ENCODE data around the gene SIAH2.
A peak's percentile ranks its signal among the peaks of the same experiment; 100 is the strongest.

SIAH2 gene

DNA sequence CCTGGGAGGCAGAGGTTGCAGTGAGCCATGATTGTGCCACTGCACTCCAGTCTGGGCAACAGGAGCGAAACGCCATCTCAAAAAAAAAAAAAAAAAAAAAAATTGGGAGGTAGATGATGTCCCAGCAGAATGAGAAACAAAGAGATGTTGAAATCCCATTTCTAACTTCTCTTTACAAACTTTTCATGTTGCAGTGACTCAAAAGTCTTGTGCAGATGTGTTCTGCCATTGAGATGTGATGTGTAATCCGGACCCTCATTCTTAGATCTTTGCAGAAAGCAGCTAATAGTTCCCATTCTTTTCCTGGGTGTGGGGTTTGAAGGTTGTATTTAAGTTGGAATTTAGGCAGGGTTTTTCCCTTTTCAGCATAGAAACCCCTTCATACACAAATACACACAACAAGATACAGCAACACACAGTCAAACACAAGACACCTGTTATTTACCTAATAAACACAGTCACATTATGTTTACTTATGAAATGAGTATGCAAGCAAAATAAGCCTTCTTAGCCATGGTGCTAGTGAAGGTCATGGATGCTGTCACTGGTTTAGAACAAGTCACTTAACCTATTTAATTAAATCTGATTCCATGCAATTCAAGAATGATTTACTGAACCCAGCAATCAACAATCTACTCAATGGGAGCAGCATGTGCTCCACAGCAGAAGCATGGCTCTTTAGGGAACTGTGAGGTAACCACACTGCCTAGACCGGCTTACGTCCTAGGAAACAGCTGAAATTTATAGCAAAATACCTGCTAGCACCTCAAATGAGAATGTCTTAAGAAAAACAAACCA lies 14.9 kb downstream of the SIAH2 start:
- DNase-seq (ENCODE audit: low read depth in 2 of 2) = no peak

DNA sequence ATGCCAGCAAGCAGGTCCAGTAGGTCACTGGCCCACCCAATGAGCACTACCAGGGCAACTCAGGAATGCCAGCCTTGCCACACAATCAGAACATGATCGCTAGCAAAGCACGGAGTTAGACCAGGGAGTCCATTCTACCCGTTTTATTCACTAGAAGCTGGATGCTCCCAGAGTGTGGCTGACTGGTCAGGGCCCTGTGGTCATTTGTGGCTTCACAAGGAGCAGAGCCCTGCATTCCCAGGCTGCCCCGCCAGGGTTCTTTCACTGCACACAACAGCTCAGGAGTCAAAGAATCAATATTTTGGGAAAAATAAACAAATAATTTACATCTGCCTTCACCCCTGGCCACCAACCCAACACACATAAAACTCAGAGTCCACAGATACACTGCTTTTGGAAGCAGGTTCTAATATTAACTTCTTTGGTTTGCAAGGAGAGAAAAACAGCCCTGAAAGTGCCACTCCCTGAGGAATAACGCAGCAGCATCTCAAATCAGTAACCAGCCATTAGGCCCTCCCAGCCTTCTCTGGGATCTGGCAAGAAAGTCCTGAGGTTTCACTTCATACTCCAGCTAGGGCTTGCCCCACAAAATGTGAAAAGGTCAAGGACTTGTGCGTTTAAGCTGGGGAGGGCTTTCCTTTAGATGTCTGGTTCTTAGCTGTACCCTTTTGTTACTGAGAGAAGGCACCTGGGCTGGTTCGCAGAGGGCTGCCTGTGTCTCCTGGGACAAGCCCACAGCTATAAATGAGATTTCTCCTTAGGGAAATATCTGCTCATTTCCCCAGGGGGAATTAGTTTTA lies 16.0 kb downstream of the SIAH2 start:
- DNase-seq (ENCODE audit: low read depth in 2 of 2) = no peak

- no peak for DNase-seq (ENCODE audit: low read depth in 2 of 2)
Observed at GRCh38 chr3:150745832-150746231, 17.1 kb downstream of the SIAH2 start.

DNA sequence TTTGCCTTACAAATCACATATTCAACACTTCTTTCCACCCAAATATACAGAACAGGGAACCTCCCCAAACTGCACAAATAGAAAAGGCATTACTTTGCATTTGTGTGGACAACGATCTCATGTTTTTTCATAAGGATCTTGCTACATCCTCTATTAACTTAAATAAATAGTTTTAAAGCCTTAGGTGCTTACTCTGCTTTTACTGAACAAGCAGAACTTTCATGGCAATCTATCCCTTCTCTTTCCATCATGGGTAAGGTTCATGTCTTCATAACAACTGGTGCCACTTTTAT lies 18.1 kb downstream of the SIAH2 start:
- DNase-seq (ENCODE audit: low read depth in 2 of 2) = no peak

GRCh38 chr3:150744041-150744918 lies 18.7 kb downstream of the SIAH2 start:
- no peak for DNase-seq (ENCODE audit: low read depth in 2 of 2)

DNA sequence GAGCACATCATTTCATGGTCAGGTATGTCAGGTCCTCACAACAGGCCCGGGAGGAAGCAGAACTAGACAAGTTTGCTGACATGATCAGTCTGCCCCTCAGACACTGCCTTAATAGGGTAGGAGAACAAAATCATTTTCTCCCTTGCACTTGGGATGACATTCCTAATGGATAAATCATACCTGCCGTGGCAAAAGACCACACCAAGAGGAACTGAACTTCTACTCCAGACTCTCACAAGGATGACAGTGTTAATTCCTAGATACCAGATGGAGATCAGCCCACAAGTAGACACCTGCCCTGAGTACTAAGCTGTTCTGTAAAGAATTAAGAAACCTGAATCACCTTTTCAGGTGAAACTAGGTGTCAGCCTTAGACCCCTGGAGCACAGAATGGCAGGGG lies 19.5 kb downstream of the SIAH2 start:
- DNase-seq (ENCODE audit: low read depth in 2 of 2) = no peak

DNA sequence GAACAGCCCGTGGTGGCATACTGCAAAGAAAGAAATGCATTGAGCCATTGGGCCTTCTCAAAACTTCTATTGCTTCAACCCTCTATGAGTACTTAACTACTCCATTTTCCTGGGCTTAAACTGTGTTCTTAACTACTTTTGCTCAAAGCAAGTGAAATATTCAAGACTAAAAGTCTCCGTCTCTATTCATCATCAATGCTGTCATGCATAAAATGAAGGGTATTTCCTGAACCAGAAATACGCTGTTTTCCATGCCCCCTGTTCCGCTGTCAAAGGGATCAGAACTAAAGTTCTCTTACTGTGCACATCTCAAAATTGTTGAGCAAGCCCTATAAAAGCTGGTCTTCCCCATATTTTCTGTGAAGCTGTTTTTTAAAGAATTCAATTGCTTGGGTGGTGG lies 20.3 kb downstream of the SIAH2 start:
- no peak for DNase-seq (ENCODE audit: low read depth in 2 of 2)

DNA sequence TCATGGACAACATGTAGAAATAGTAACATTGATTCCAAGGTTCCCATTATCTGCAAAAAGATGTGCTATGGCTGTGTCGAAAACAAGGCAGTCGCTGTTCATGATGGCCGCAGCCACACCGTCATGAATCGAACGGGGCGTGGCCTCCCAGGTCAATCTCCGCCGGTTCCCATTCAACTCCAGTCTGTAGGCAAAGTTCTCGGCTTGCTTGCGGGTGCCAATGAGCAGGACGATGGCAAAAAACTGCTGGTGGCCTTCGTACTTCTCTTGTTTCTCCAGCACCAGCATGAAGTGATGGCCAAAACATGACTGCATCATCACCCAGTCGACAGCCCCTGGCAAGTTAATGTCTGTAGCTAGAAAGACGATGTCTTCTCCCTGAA lies 20.8 kb downstream of the SIAH2 start:
- no peak for DNase-seq (ENCODE audit: low read depth in 2 of 2)

GRCh38 chr3:150741497-150742140 lies 21.4 kb downstream of the SIAH2 start:
- DNase-seq (ENCODE audit: low read depth in 2 of 2) = no peak

- peak in 1 of 2 donors; percentile 37 for DNase-seq (ENCODE audit: low read depth in 2 of 2)
Observed at GRCh38 chr3:150740733-150741496, 22.1 kb downstream of the SIAH2 start.

- no peak for DNase-seq (ENCODE audit: low read depth in 2 of 2)
Observed at GRCh38 chr3:150739877-150740645, 22.9 kb downstream of the SIAH2 start.

DNA sequence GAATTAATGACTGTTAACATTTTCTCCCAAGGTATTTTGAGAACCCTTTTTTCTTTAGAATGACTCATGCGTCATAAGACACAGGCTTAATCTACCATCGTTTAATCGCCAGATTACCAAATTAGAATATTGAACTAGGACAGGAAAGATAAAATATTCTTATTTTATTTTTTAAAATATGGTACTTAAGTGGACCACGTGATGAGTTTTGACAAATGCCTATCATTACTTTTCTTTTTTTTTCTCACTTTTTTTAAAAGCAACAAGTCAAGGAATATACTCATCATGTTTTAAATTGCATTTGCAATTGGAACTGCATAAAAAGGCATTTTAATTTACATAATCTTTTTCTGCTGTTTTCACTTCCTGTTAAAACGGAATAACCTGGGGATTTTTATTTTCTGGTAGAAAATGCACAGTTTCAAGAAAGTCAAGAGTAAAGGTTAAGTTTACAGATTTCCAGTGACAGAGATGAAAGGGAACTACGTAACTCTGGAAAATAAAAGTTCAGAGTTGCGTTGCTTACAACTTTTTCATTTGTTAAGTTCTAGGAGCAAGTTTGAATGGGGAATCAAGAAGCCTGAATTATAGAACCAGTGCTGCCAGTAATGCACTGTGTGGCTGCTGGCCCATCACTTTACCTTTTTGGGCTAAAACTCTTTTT lies 23.6 kb downstream of the SIAH2 start:
- no peak for DNase-seq (ENCODE audit: low read depth in 2 of 2)

DNA sequence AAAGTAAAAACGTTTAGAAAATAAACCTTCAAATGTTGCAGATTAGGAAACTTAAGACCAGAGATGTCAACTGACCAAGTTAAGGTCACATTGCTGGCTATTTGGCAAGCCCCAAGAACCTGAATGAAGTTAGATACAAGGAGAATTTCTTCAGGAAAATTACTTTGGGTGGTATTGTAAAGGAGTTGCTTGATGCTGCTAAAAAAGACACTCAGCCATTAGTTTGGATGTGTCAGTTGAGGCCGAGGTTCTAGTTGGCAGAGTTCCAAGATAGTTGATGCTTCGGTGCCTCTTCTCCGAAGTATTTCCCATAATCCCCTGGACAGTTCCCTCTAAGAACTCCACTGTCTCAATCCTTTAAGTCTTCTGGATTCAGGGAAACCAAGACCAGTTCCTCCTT lies 24.3 kb downstream of the SIAH2 start:
- no peak for DNase-seq (ENCODE audit: low read depth in 2 of 2)

DNA sequence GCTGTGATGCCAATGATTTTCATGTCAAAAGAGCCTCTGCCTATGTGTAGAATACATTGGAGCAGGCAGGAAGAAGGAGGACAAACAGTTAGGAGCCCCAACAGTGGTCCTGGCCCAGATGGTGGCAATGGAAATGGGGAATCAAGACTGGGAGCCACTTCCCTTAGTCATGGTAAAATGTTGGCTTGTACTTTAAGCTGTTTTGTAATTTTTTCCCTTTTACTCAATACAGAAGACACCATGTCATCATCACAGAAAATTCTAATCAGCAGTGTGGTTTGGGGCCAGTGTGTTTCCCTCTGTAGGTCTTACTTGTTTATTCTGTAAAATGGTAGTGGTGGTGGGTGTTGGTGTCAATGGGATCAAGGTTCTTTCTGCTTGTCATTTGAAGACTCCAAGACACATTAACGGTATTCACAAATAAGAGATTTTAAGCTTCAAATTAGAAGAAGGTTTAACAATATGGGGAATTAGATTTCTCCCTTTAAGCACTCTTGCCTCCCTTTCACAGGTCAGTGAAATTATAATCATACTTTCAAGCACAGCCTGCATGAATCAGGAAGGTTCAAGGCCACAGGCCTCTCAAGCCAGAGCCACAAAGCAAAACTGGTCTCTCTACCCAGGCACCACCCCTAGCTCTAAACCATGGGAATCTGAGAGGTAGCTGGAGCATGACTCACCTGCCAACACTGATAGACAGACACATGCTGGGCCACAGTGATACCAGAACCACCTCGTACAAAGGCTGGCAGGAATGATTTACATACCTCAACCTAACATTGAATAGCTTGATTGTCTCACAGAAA lies 24.9 kb downstream of the SIAH2 start:
- DNase-seq (ENCODE audit: low read depth in 2 of 2) = no peak

DNA sequence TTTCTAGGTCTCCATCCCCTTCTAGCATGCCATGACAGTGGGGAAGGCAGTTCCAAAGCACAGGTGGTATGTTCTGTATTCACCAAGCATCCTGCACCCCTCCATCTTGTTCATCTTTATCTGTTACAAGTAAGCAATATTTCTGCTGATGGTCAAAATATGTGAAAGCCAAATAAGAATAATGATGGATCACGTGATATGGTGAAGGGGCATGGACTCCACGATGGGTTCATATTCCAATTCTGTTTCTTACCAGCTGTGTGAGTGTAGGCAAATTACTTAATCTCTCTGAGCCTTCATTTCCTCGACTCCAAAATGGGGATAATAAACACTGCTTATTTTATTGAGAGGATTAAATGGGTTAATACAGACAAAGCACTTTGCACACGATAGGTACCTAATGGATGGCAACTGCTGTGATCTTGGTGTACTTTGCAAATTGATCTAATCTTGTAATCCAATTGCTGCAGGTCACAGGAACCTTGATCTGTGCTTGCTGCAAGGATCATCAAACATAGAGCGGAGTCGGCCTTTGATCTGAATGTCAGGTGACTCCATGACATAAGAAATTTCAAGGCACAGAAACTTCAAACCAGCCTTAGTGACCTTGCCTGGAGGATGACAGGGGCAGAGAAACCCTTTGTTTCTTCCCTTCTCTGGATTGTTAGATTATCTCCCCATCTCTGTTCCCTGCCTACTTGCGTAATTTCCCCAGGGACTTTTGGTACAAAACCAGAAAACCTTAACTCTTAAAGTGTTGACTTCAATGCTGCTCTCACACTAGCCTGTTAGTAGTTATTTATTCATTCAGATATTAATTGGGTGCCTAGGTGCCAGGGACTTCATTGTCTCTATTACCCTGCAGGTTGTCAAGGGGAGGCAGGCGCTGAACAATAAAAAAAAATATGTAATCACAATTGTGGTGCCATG lies 25.8 kb downstream of the SIAH2 start:
- no peak for DNase-seq (ENCODE audit: low read depth in 2 of 2)

GRCh38 chr3:150736316-150736719 lies 26.7 kb downstream of the SIAH2 start:
- no peak for DNase-seq (ENCODE audit: low read depth in 2 of 2)

- DNase-seq (ENCODE audit: low read depth in 2 of 2) = no peak
Observed at GRCh38 chr3:150734795-150735119, 28.2 kb downstream of the SIAH2 start.

Measured in activated CD4-positive, alpha-beta T cell treated with anti-CD3 and anti-CD28 coated beads for 24 hours (primary cell).